Activated T-helper 9 cell treated with anti-CD3 and anti-CD28 coated beads, Interleukin-2, amount 50 U/mL, for 16 hours (primary cell): ENCODE results near the gene TLCD3B.
"Not testable (repeated sequence)": the region's sequence is repeated elsewhere in the genome, so short reads cannot be mapped to it uniquely, and the experiment has no call there.

Experiments used
- DNase-seq: peaks from one replicate; pipeline ENCODE4 v3.0.0-alpha.2; 2020; ENCODE audit warnings: low read depth

The TLCD3B gene

GRCh38 chr16:30025574-30025973, 5.5 kb downstream of the TLCD3B start:
- no peak for DNase-seq

- no peak for DNase-seq
These were observed 5.9 kb downstream of the TLCD3B start for GRCh38 chr16:30025156-30025555.

- no peak for DNase-seq
These were observed 6.6 kb downstream of the TLCD3B start for GRCh38 chr16:30024451-30024850.

- DNase-seq: no peak
These were observed 7.5 kb downstream of the TLCD3B start for GRCh38 chr16:30023586-30023985.

GRCh38 chr16:30022887-30023286, 8.2 kb downstream of the TLCD3B start, which contains the start of gene C16orf92:
Gene C16orf92 (plus strand): TSS chr16:30023198. CDS start chr16:30023341, 143 bp downstream.
- no peak for DNase-seq

- no peak for DNase-seq
These were observed 12.3 kb downstream of the TLCD3B start for GRCh38 chr16:30018731-30019158.

- DNase-seq: not testable (repeated sequence)
These were observed 13.1 kb downstream of the TLCD3B start for GRCh38 chr16:30017937-30018336.

GRCh38 chr16:30017277-30017656, 13.8 kb downstream of the TLCD3B start:
- DNase-seq: no peak

- DNase-seq: no peak
These were observed 14.4 kb downstream of the TLCD3B start for GRCh38 chr16:30016555-30017276.

- not testable (repeated sequence) for DNase-seq
These were observed 15.6 kb downstream of the TLCD3B start for GRCh38 chr16:30015450-30015849.

GRCh38 chr16:30012598-30012997, 18.5 kb downstream of the TLCD3B start:
- DNase-seq: not testable (repeated sequence)

GRCh38 chr16:30011714-30012504, 19.2 kb downstream of the TLCD3B start:
- no peak for DNase-seq

GRCh38 chr16:30010844-30011713, 20.0 kb downstream of the TLCD3B start, which contains the start of gene DOC2A:
Gene DOC2A (minus strand): TSS chr16:30011027. CDS start chr16:30010222, 805 bp downstream.
- no peak for DNase-seq

GRCh38 chr16:30009990-30010843, 20.9 kb downstream of the TLCD3B start:
- no peak for DNase-seq

GRCh38 chr16:30009085-30009862, 21.8 kb downstream of the TLCD3B start:
- no peak for DNase-seq

GRCh38 chr16:30007378-30007895, 23.6 kb downstream of the TLCD3B start:
- DNase-seq: no peak

GRCh38 chr16:30006659-30007377, 24.3 kb downstream of the TLCD3B start:
- DNase-seq: no peak

- no peak for DNase-seq
These were observed 25.0 kb downstream of the TLCD3B start for GRCh38 chr16:30006095-30006473.

- DNase-seq: no peak
These were observed 25.6 kb downstream of the TLCD3B start for GRCh38 chr16:30005341-30006094.
